Smooth muscle cell of the brain vasculature (primary cell): ENCODE data around the gene DBH.

ENCODE experiments used
- DNase-seq: peaks from one replicate; pipeline ENCODE4 v3.0.0-alpha.2; 2012; ENCODE audit warnings: low read depth, low spot score

DBH gene

DNA sequence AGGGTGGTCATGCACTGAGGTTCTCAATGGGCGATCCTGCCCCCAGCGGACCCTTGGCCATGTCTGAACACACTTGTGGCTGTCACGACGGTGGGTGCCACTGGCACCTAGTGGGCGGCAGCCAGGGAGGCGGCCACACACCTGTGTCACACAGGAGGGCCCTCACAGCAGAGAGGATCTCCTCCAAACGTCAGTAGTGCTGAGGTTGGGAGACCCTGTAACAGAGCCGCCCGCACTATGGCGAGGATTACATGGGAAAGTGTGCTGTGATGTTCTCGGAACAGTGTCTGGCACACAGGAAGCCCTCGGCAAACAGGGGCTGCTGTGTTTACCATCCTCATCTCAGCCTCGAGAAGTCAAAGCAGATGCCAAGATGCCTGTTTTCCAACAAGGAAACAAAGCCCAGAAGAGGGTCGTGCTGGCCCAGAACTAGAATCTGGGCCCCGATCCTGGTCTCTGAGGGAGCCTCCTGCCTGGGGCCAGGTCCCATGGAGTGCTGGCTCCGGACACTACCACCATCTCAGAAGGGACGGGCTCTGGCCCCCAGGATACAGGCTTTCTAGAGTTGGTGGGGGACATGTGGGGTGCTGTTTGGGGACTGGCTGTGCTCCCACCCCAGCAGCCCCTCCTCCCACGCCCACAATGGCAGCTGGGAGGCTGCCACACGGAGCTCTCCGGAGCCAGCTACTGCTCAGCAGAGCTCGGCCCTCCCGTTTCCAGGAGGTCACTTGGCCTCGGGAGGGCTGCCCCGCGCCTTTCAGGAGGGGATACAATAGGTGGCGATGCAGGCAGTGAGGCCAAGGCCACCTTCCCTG, 48.2 kb downstream of the DBH start:
- DNase-seq = no peak

GRCh38 chr9:133684936-133685361, 48.8 kb downstream of the DBH start:
- DNase-seq = no peak

DNA sequence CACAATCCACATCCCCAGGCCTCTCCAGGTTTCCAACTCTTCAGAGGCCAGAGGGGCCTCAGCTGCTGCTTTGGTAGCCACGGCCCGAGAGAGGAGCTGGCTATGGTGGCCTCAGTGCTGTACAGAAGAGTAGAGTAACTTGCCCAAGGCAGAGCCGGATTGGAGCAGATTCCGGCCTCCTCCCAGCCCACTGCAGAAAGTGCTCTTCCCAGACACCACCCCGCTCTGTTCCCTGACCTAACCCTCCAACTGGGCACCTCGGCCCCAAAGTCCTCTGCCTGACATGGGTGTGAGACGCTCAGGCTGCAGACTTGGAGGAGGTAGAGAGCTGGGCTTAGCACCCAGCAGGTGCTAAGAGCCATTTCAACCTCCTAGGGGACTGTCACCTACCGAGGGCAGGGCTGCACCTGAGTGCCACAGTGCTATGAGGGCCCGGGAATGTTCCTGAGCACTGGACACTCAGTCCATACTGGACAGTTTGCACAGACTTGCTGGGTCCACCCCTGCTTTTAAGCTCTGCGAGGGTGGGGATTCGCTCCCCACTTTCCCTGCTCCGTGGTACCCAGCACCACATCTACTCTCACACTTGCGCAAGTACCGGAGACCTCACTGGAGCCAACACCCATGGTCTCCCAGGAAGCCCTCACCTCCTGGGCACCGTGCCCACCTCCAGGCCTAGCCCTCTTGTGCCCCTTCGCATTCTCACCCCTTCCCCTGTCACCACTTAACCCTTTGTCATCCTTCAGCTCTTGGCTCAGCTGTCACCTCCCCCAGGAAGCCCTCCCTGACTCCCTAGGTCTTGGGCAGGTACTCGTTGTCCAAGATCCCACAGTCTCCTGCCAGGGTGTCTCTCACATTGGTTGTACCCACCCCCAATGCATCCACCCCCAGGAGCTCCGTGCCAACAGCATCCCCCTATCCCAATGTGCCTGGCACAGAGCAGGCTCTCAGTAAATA, 49.8 kb downstream of the DBH start:
- DNase-seq = no peak

DNA sequence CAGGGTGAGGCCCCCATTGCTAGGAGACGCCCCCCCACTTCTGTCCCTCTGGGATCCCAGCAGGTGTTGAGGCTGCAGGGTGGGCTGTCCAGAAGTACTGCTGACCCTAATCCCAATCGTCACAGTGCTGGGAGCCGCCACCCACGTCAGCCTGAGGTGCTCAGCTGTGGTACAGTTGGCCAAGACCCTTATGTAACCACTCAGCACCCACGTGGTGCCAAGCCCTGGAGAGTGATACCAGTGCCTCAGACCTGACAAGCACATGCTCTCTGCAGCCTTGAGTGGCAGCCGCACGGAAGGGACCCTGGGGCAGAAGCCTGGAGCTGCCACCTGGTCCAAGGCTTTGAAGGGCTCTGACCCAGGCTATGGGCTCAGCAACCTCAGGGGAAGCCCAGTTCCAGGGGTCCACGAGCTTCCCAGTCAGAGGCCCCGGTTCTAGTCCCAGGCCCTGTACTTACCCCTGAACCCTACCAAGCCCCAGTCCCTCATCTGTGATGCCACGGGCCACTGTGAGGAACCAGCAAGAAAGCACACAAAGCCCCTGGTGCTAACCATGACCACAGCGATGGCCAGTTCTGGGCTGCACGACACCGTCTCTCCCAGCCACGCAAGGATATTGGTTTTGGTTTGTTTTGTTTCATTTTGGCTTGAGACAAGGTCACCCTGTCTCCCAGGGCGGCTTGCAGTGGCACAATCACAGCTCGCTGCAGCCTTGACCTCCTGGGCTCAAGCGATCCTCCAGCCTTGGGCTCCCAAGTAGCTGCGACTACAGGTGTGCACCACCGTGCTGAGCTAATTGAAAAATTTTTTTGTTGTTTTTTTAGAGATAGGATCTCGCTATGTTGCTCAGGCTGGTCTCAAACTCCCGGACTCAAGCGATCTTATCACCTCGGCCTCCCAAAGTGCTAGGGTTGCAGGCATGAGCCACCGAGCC, 50.7 kb downstream of the DBH start:
- DNase-seq = no peak

DNA sequence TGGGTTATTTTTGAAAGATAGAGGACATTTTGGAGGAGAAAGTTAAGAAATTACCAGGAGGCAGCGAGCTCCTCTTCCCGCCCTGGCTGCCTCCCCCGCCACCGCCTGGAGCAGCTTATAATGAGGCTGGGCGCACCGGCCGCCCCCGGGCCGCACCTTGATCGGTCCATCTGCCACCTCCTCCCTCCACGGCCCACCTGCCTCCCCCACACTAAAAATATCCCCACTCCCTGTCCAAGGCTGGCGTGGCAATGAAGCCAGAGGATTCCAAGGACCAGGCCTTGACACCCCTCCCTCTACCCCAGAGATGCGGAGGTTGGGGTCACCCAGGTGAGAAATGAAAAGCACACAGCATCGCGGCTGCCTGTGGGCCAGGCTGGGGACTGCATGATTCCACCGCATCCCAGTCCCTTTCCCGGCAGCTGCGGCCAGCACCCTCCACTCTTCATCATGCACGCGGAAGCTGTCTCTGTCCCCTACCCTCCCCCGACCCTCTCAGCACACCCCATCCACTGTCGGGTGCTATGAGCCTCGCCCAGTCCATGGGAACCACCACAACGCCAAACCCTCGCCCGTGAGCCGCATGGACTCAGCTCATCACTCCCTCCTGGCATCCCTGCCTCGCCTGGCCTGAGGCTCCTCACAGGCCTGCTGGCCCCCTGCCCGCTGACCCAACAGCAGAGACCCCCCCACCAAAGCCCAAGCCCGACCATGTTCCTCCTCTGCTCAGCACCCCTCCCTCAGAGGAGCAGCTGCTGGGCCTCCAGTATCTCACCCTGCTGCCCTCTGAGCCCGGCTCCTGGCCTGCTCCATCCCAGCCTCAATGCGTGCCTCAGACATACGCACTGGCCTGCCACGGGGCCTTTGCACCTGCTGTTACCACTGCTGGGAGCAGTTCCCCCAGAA, 51.9 kb downstream of the DBH start:
- DNase-seq = no peak

DNA sequence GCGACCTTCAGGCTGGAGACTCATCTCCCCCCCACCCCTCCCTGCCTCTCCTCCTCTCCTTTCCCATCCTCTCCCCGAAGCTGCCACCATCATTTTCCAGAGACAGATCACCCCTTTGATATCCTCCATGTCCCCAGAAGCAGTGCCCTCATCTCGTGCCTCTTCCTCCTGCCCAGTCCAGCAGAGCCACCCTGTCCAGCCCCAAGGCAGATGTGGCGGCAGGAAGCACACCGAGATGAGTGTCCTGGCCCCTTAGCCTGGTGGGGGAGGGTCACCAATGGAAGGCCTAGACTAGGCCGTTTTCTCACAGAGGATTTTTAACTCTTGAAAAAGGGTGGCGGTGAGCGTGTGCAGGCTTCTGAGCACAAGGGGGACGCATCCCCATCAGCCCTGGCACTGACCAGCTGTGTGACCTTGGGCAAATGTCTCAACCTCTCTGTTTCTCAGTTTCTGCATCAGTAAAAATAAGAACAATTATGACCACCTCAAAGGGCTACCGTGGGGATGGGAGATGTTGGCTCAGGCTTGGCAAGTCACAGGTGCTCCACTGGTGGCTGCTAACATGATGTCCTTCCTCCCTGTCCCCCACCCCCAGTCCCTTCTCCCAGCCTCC, 53.1 kb downstream of the DBH start:
- DNase-seq = no peak

- DNase-seq = no peak
These were observed 54.0 kb downstream of the DBH start for GRCh38 chr9:133690081-133690561.

DNA sequence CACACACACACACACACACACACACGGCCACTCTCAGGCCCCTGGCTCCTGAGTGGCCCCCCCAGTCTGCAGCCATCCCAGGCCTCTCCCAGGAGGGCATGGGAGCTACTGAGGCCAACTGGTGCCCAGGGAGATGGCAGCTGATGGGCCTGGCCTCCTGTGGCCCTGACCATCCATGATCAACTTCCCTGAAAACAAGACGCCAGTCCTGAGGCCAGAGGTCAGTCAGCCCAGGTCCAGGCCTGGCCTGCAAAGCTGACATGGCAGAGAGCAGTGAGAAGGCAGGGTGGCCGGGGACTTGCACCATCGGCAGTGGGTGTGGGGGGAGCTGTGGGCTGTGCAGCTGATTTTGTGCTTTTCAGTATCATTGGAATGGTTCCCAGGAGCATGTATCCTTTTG, 55.0 kb downstream of the DBH start:
- no peak for DNase-seq

GRCh38 chr9:133691626-133692363, 55.6 kb downstream of the DBH start:
- no peak for DNase-seq

- DNase-seq = no peak
These were observed 56.3 kb downstream of the DBH start for GRCh38 chr9:133692364-133692985.

DNA sequence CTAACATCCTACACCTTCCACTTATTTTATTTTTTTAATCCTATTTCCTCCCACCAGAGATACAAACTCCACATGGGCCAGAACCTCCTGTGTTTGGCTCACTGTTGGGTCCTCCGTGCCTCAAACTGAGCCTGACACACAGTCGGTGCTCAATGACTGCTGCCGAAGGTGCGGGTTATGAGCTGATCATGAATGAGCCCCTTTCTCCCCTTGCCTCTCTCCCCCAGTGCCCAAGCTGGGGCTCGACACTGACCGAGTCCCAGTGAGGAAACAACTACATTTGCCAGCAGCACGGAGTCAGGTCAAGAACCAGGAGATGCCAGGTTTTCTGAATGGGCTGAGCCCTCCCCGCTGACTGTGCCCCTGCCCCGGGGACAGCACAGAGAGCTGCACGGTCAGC, 57.0 kb downstream of the DBH start:
- no peak for DNase-seq

DNA sequence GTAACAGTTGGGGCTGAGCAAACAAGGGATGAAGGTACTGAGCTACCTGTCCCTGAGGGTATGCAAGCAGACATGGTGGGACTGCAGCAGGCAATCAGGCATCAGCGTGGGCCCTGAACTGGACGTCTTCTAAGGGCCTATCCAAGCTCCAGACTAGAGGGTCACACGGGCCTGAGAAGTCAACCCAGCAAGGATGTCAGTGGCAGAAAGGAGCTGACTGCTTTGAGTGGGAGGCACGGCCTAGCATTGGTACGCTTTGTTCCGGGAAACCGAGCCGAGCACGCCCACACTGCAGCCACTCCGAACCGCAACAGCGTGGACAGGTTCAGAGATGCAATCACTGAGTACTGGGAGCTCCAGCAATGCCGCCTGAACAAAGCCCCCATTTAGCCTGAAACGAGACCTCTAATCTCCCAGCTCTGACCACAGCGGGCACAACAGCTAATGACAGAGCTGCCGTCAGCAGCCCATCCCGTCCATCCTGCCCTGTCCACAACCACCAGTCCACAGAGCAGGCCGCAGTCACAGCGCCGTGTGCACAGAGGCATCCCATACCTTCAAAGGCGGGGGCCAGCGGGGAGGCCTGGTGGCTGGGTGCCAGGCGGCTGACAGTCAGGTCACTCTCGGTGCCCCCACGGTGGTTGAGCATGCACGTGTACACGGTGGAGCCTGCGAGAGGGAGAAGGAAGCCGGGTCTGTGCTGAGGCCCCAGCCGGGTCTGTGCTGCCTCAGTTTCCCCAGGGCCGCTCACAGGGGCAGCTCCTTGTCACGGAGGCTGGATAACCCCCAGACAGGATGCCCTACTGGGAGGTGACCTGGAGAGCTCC, 57.8 kb downstream of the DBH start:
- DNase-seq = no peak

- DNase-seq = no peak
These were observed 58.5 kb downstream of the DBH start for GRCh38 chr9:133694686-133695085.

DNA sequence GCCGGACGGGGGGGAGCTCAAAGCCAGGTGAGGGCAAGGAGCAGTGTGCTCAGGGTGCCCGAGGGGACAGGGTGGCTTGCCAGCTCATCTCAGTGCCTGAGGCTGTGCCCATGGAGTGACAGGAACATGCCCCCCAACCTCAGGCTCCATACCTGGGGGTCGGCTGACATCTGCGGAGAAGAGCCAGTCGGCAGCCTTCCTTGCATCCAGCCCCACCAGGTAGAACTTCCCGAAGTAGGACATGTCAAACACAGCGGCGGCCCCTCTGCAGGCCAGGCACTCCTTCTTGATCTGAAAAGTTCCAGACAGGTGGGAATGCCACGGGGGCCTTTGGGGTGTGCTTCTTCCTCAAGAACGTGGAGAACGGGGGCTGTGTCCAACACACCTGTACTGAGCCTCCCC, 59.9 kb downstream of the DBH start:
- no peak for DNase-seq

GRCh38 chr9:133699546-133699945, 63.4 kb downstream of the DBH start:
- DNase-seq = no peak

DNA sequence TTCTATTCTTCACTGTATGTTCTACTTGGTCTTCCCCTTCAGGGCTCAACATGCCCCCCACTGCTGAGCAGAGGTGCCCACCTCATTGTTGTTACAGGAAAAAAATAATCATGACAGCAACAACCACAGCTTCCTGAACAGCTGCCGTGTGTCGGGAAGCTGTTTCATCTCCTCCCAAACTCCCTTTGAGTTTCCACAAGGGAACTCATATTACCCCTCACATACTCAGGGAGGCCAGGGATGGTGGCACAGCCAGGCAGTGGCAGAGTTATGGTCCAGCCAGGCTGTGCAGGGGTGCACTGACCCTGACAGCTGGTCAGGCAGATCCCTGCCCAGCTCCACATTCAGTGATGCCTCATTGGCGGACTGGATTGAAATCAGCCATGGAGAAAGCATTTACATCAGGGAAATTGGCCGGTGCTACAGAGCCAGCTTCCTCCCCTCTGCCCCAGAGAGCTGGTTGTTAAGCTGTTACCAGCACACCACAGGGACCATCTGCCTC, 64.7 kb downstream of the DBH start:
- no peak for DNase-seq

DNA sequence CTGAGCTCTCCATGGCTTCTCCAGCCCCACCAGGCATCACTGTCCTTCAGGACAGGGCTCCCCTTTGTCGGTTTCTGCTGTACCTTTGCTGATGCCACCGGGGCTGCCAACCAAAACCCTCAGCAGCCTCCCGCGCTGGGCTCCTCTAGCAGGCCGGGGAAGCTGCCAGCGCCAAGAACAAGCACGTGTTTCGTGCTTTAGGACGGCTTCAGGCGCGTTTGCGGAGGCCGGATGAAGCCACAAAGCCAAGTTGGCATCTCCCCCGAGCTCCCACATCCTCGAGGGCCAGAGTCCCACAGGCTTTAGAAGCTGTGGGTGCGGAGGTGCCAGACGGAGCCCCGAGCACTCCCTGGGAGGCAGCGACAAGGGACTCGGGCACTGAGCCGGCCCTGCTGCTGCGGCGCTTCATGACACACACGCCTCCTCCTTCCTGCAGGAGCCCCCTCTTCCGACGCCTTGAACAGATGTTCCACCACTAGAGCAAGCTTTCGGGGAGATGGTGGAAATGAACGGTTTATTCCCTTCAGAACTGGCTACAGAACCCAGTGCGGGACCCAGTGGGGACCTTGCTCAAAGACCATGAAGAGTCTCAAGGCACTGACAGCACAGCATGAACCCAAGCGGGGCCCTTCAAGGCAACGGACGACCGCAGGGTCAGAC, 65.3 kb downstream of the DBH start:
- DNase-seq = no peak
